Activated CD8-positive, alpha-beta memory T cell treated with anti-CD3 and anti-CD28 coated beads for 24 hours (primary cell): ENCODE data around the gene CDC42SE1.
"Not testable (repeated sequence)": the region's sequence is repeated elsewhere in the genome, so short reads cannot be mapped to it uniquely, and the experiment has no call there.

Experiments
- DNase-seq: peaks from one replicate; pipeline ENCODE4 v3.0.0-alpha.2; 2020

The CDC42SE1 gene

GRCh38 chr1:151059109-151060006 is at the start of gene CDC42SE1:
TSS of gene CDC42SE1 (minus strand) at chr1:151059622. CDS start at chr1:151055730, 3,892 bp downstream.
- peak; percentile 91 for DNase-seq

- DNase-seq = no peak
Observed at GRCh38 chr1:151108331-151108730, 48.9 kb upstream of the CDC42SE1 start.

DNA sequence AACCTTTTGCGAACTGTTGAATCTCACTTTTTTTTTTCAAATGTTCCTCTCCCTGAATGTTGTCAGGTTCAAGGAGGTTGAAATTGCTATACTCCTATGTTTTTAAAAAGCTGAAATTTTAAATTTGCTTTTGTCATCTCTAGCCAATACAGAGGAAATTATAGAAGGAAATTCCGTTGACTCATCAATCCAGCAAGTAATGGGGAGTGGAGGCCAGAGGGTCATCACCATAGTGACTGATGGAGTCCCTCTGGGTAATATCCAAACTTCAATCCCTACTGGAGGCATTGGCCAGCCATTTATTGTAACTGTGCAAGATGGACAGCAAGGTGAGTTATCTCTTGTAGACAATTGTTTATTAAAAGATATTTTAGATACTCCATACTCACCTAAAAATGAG is 47.5 kb upstream of the CDC42SE1 start:
- no peak for DNase-seq

- DNase-seq = no peak
Observed at GRCh38 chr1:151104630-151105029, 45.2 kb upstream of the CDC42SE1 start.

GRCh38 chr1:151098126-151098525 is 38.7 kb upstream of the CDC42SE1 start:
- DNase-seq = no peak

DNA sequence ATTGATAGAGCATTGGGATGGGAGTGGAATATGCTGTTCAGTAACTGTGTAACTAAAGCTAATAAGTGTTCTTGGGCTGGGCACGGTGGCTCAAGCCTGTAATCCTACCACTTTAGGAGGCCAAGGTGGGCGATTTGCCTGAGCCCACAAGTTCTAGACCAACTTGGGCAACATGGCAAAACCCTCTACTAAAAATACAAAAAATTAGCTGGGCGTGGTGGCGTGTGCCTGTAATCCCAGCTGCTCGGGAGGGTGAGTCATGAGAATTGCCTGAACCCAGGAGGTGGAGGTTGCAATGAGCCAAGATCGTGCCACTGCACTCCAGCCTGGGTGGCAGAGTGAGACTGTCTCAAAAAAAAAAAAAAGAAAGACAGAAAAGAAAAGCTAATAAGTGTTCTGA is 38.0 kb upstream of the CDC42SE1 start:
- not testable (repeated sequence) for DNase-seq

DNA sequence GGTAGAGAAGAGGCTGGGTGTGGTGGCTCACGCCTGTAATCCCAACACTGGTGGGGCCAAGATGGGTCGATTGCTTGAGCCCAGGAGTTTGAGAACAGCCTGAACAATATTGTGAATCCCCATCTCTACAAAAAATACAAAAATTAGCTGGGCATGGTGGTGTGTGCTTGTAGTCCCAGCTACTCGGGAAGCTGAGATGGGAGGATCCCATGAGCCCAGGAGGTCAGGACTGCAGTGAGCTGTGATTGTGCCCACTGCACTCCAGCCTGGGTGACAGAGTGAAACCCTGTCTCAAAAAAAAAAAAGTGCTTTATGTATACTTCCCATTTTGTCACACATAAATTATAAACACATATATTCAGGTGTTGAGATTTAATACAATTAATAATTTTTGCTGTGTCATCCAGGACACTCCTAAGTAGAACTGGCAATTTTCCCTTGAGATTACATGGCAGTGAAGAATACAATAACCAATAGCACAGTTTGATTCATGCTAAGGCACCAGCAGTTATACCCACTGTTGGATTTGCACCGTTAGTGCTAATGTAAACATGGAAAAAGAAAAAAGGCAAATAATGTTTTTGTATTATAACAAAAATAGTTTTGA is 26.6 kb upstream of the CDC42SE1 start:
- DNase-seq = no peak

DNA sequence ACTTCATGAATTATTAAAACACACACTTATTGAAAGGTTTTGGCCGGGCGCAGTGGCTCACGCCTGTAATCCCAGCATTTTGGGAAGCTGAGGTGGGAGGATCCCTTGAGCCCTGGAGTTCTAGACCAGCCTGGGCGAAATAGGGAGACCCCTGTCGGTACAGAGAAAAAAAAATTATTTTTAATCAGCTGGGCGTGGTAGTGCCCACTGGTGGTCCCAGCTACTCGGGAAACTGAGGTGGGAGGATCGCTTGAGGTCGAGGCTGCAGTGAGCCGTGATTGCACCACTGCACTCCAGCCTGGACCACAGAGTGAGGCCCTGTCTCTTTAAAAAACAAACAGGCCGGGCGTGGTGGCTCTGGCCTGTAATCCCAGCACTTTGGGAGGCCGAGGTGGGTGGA is 12.8 kb upstream of the CDC42SE1 start:
- DNase-seq = no peak

- DNase-seq = peak; percentile 96
Observed at GRCh38 chr1:151070474-151071276, 11.3 kb upstream of the CDC42SE1 start, which contains the start of gene GABPB2. TSS of gene GABPB2 (plus strand) at chr1:151070761. CDS start at chr1:151088190, 17,429 bp downstream.

DNA sequence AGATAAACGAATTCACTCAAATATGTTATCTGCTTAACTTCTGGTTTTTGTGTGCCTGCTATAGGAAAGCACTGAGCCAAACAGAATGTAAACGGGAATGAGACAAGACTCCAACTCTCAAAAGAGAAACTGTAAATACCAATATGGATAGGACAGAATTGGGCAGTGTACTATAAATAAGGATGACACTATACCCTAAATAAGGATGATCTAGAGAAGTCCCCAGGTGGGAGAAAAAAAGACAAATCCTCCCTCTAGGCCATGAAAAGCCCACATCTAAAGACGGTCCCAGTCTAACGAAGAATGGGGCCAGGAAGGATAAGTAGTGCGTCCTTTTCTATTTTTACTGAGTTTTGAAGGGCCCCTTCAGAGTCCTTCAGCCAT is 9.7 kb upstream of the CDC42SE1 start:
- DNase-seq = no peak

DNA sequence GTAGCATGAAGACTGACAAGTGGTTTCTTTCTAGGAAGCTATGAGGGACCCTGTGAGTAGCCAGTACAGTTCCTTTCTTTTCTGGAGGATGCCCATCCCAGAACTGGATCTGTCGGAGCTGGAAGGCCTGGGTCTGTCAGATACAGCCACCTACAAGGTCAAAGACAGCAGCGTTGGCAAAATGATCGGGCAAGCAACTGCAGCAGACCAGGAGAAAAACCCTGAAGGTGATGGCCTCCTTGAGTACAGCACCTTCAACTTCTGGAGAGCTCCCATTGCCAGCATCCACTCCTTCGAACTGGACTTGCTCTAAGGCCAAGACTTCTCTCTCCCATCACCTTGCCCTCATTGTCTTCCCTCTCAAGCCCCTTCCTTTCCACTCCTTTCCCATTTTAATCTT is 7.8 kb upstream of the CDC42SE1 start:
- DNase-seq = no peak

DNA sequence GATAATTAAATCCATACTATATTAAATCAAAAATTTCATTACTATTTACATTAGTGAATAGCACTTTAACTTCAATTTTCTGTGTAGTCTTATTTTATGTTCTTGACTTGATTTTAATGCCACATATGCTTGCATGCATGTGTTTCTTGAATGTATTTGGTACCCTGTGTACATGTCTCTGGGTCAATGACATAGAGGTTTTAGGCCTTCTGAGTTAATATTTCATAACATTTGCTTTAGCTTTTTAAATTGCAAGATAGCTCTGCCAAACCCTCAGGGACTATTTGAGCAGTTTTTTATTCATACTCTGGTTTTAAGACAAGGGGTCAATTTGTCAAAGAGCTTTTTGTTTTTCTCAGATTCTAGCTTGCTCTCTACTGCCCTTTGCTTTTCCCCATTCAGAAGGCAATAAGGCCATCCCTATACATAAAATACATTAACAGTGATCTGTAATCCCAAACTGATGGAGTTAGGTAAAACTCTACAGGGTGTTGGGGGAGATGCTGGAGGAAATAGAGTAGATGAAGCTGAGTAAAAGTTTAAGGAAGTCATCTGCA is 5.7 kb upstream of the CDC42SE1 start:
- DNase-seq = no peak

DNA sequence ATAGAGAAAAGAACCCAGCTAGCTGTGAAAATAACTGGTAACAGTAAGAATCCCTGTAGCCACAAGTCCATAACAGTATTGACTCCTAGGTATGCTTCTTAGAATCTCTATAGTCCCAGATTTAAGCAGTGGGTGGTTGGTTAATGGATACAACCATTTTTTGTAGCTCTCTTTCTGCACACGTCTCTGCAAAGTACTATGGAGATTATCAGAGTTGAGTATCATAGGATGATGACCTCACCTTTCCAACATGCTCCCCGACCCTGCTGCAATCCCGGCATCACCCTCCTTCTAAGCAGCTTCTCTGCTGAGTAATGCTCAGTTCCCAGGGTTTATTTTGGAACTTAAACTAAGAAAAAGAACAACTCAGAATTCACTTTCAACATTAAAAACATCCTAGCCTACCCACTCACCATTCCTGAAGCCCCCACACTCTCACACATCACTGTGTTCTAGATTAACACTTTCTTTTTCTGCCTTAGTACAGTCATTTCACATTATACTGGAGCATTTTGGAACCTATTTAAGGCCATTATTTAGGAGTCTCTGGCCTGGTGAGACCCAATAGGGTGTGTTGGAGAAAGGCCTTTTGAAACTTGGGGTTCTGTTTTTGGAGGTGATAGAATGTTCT is 3.4 kb upstream of the CDC42SE1 start:
- no peak for DNase-seq

DNA sequence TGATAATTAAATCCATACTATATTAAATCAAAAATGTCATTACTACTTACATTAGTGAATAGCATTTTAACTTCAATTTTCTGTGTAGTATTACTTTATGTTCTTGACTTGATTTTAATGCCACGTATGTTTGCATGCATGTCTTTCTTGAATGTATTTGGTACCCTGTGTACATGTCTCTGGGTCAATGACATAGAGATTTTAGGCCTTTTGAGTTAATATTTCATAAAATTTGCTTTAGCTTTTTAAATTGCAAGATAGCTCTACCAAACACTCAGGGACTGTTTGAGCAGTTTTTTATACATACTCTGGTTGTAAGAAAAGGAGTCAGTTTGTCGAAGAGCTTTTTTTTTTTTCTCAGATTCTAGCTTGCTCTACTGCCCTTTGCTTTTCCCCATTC is 2.3 kb upstream of the CDC42SE1 start:
- DNase-seq = no peak

GRCh38 chr1:151060657-151061421 is 1.4 kb upstream of the CDC42SE1 start:
- no peak for DNase-seq

GRCh38 chr1:151060007-151060656 is 710 bp upstream of the CDC42SE1 start, which contains the start of gene MLLT11:
TSS of gene MLLT11 (plus strand) at chr1:151060397. CDS start at chr1:151067225, 6,828 bp downstream.
- DNase-seq = peak; percentile 71

DNA sequence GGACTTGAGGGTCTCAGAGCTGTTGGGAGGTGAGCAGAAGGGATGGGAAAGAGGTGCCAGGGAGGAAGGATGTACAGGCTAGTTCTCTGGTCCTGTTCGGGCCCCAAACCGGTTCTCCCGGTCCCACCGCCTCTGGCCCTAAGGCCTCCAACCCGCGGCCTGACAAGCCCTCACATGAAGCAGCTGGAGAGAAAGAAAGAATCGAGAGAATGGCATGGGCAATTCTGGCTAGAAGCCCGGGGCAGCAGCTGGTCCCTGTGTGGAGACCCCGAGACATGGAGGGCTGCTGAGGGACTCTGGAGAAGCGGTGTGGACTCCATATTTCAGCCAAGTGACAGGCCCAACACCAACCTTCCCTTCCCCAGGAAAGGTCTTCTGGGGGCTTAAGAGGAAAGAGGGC is 730 bp downstream of the CDC42SE1 start:
- DNase-seq = no peak

DNA sequence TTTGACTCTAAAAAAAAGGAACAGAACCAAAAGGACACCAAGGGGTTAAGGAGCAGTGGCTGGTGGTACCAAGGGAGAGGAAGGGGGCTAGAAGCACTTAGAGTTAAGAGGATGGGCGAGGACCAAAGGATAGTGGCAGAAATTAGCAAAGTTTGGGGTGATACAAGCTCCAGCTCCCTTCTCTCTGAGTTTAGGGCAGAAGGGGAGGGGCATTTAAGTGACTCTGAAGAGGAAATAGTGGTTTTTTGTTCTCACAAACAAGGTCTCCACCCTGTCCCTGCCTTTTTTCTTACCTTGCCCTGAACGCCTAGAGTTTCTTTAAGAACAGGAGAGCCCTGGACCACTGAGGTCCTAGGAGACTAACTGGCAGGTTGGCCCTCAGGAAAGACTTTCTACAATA is 3.3 kb downstream of the CDC42SE1 start:
- no peak for DNase-seq

- no peak for DNase-seq
Observed at GRCh38 chr1:151055581-151055980, 3.8 kb downstream of the CDC42SE1 start.

- DNase-seq = no peak
Observed at GRCh38 chr1:151054971-151055547, 4.4 kb downstream of the CDC42SE1 start.
